ENCODE results near the gene LMTK2.
"Not testable (repeated sequence)": the region's sequence is repeated elsewhere in the genome, so short reads cannot be mapped to it uniquely, and the experiment has no call there.

Gene LMTK2

GRCh38 chr7:98205162-98205845 lies 98.6 kb downstream of the LMTK2 start:
- no peak for DNase-seq

- DNase-seq: no peak
These were observed 100.0 kb downstream of the LMTK2 start for GRCh38 chr7:98206451-98207330.

GRCh38 chr7:98209166-98209920 lies 102.7 kb downstream of the LMTK2 start:
- DNase-seq: no peak

GRCh38 chr7:98210513-98211220 lies 104.0 kb downstream of the LMTK2 start:
- DNase-seq: no peak

- DNase-seq: no peak
These were observed 104.6 kb downstream of the LMTK2 start, which contains the start of gene BHLHA15 for GRCh38 chr7:98211221-98211675. TSS of gene BHLHA15 (plus strand) at chr7:98211439. CDS start at chr7:98212310, 871 bp downstream.

GRCh38 chr7:98211676-98212531 lies 105.2 kb downstream of the LMTK2 start:
- DNase-seq: no peak

GRCh38 chr7:98212532-98213041 lies 105.9 kb downstream of the LMTK2 start:
- DNase-seq: no peak

GRCh38 chr7:98213296-98213887 lies 106.7 kb downstream of the LMTK2 start:
- DNase-seq: no peak

- DNase-seq: no peak
These were observed 107.5 kb downstream of the LMTK2 start for GRCh38 chr7:98213888-98214810.

- no peak for DNase-seq
These were observed 108.2 kb downstream of the LMTK2 start for GRCh38 chr7:98214811-98215321.

GRCh38 chr7:98215561-98216495 lies 109.2 kb downstream of the LMTK2 start:
- no peak for DNase-seq

- no peak for DNase-seq
These were observed 110.4 kb downstream of the LMTK2 start for GRCh38 chr7:98216941-98217622.

GRCh38 chr7:98217623-98218582 lies 111.2 kb downstream of the LMTK2 start:
- no peak for DNase-seq

- not testable (repeated sequence) for DNase-seq
These were observed 112.7 kb downstream of the LMTK2 start for GRCh38 chr7:98219382-98219781.

GRCh38 chr7:98221611-98222532 lies 115.2 kb downstream of the LMTK2 start:
- no peak for DNase-seq

All from GOT3 (cell line).